OCI-LY1 (cell line): Measurements from ENCODE around the gene MBNL2.

Source experiments
- H2AFZ ChIP-seq: fragments of 200-600 bp; sonication (generic), shearing (Covaris generic); 2 replicates; pipeline ENCODE4 v1.6.0; 2014; ENCODE audit warnings: antibody characterized with exemption, mild to moderate bottlenecking, low read length
- H3F3A ChIP-seq: fragments of 200-600 bp; sonication (generic), shearing (Covaris generic); 2 replicates; pipeline ENCODE4 v1.6.0; 2014; ENCODE audit warnings: mild to moderate bottlenecking, antibody characterized with exemption, low read length, moderate library complexity; ENCODE audit not compliant: insufficient read depth
- H3K27ac ChIP-seq: fragments of 200-600 bp; sonication (generic); 2 replicates; pipeline ENCODE4 v1.5.1; 2014; ENCODE audit warnings: low read length, mixed run types, mild to moderate bottlenecking, low read depth; ENCODE audit not compliant: poor library complexity, severe bottlenecking
- H3K27me3 ChIP-seq: fragments of 200-600 bp; sonication (generic); 2 replicates; pipeline ENCODE4 v1.6.0; 2014; ENCODE audit warnings: antibody characterized with exemption, mild to moderate bottlenecking, low read length, moderate library complexity; ENCODE audit not compliant: insufficient read depth
- H3K36me3 ChIP-seq: fragments of 200-600 bp; sonication (generic); 2 replicates; pipeline ENCODE4 v1.6.1; 2014; ENCODE audit warnings: mild to moderate bottlenecking, antibody characterized with exemption, low read length, moderate library complexity, mixed read lengths; ENCODE audit not compliant: insufficient read depth
- H3K4me1 ChIP-seq: fragments of 200-600 bp; sonication (generic); 2 replicates; pipeline ENCODE4 v1.5.1; 2014; ENCODE audit warnings: mild to moderate bottlenecking, low read length, moderate library complexity; ENCODE audit not compliant: insufficient read depth, severe bottlenecking
- H3K4me2 ChIP-seq: fragments of 200-600 bp; sonication (generic), shearing (Covaris generic); 2 replicates; pipeline ENCODE4 v1.6.1; 2014; ENCODE audit warnings: low read length
- H3K4me3 ChIP-seq: fragments of 200-600 bp; sonication (generic); 2 replicates; pipeline ENCODE4 v1.5.1; 2014; ENCODE audit warnings: low read length, low read depth, mild to moderate bottlenecking, mixed read lengths; ENCODE audit not compliant: poor library complexity, severe bottlenecking
- H3K79me2 ChIP-seq: fragments of 200-600 bp; shearing (Covaris generic); 2 replicates; pipeline ENCODE4 v1.6.1; 2016; ENCODE audit warnings: mixed run types, low read length, mixed read lengths; ENCODE audit not compliant: insufficient read depth
- H3K9ac ChIP-seq: fragments of 200-600 bp; sonication (generic), shearing (Covaris generic); 2 replicates; pipeline ENCODE4 v1.6.1; 2014; ENCODE audit warnings: mild to moderate bottlenecking, low read length, mixed read lengths
- H3K9me2 ChIP-seq: fragments of 200-600 bp; sonication (generic), shearing (Covaris generic); 2 replicates; pipeline ENCODE4 v1.6.1; 2014; ENCODE audit warnings: low read depth, mild to moderate bottlenecking, low read length, mixed read lengths
- H3K9me3 ChIP-seq: fragments of 200-600 bp; shearing (Covaris generic); 2 replicates; pipeline ENCODE4 v1.6.1; 2014; ENCODE audit warnings: low read length, mixed read lengths
- H4K20me1 ChIP-seq: fragments of 200-600 bp; sonication (generic), shearing (Covaris generic); 2 replicates; pipeline ENCODE4 v1.6.0; 2016; ENCODE audit warnings: mild to moderate bottlenecking, low read length; ENCODE audit not compliant: insufficient read depth
- CTCF ChIP-seq: fragments of 200-600 bp; sonication (generic), shearing (Covaris generic); IDR thresholded peaks from 2 replicates; pipeline ENCODE4 v1.5.1; 2017; ENCODE audit warnings: mild to moderate bottlenecking, antibody characterized with exemption, low read length, moderate library complexity, mixed read lengths
- EZH2 ChIP-seq: fragments of 200-600 bp; sonication (generic), shearing (Covaris generic); IDR thresholded peaks from 2 replicates; pipeline ENCODE4 v1.8.0; 2017; ENCODE audit warnings: borderline replicate concordance, mixed run types, mild to moderate bottlenecking, antibody characterized with exemption, low read length, moderate library complexity, mixed read lengths

MBNL2 gene

DNA sequence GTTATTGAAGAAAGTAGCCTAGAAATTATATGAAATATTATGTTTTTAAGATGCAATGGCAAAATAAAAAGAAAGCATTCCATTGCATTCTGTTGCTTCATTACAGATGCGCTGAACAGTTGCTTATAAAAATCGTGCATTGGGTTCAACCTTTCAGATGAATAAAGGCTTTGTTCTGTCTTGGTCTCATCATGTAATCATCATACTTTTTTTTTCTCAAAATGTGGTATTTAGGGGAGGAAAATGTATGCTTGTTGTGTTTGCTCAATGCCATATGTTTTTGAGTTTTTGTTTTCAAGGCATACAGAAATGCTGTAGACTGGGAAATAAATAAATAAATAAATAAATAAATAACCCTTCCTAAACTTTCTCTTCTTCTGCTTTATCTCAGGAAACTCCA is 1.1 kb upstream of the MBNL2 start:
- Histone ChIP-seq H3K4me2 (peak overlapping the region; percentile 81; the same call in 1 of the 2 replicates), H3K4me3 (no peak overlapping the region), H4K20me1 (no peaks in the 10 kb centered on the region), H3K36me3 (no peaks in the 10 kb centered on the region), H3K9me3 (no peaks in the 10 kb centered on the region), H3K27ac (no peak overlapping the region), H3K79me2 (peaks cover 36% of the 10 kb centered on the region), H3K27me3 (no peaks in the 10 kb centered on the region), H3K9ac (no peak overlapping the region), H3F3A (no peaks in the 10 kb centered on the region), H3K4me1 (peaks cover 33% of the 10 kb centered on the region), H2AFZ (peak overlapping the region; percentile 5), H3K9me2 (no peaks in the 10 kb centered on the region)
- no peak for TF ChIP-seq CTCF
- TF ChIP-seq EZH2, result no peak

DNA sequence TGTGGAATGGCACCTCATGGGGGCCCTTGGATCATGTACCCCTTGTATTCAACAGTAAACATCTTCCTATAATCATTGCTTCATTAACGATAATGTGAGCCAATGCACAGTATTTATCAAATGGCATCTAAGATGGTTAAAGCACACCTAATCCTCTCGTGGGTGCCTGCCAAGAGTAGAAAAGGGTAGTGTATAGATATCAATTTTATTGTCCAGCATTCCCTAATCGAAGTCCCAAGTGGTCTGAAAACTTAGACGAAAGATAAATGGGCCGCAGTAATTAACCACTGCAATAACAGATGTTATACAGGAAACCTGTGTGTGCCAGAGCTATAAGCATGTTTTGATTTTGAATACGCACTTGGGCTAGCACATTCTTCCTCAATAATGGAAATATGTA is 667 bp upstream of the MBNL2 start:
- H2AFZ ChIP-seq, result peak overlapping the region; percentile 26
- TF ChIP-seq EZH2 (no peak), CTCF (no peak)

GRCh38 chr13:97223037-97223710 is 1.0 kb downstream of the MBNL2 start:
- no peaks in the 10 kb centered on the region for H3K9me2 ChIP-seq
- peak overlapping the region; percentile 81 for H3K4me2 ChIP-seq
- peak overlapping the region; percentile 4; the same call in 1 of the 2 replicates for H2AFZ ChIP-seq
- H3F3A ChIP-seq, result no peaks in the 10 kb centered on the region
- H3K9ac ChIP-seq, result peak overlapping the region; percentile 68
- peak overlapping the region; percentile 82 for H3K27ac ChIP-seq
- H3K9me3 ChIP-seq, result no peaks in the 10 kb centered on the region
- H3K4me3 ChIP-seq, result peak overlapping the region; percentile 70
- peaks cover 56% of the 10 kb centered on the region for H3K79me2 ChIP-seq
- H3K4me1 ChIP-seq, result peaks cover 50% of the 10 kb centered on the region
- H4K20me1 ChIP-seq, result no peaks in the 10 kb centered on the region
- H3K27me3 ChIP-seq, result no peaks in the 10 kb centered on the region
- no peak for TF ChIP-seq CTCF
- no peaks in the 10 kb centered on the region for H3K36me3 ChIP-seq

More for the DNA sequence above, 667 bp upstream of the MBNL2 start:
- peaks cover 40% of the 10 kb centered on the region for H3K79me2 ChIP-seq
- peak overlapping the region; percentile 81 for H3K4me2 ChIP-seq
- no peaks in the 10 kb centered on the region for H3F3A ChIP-seq
- no peaks in the 10 kb centered on the region for H3K9me3 ChIP-seq
- H3K9me2 ChIP-seq, result no peaks in the 10 kb centered on the region
- H3K27me3 ChIP-seq, result no peaks in the 10 kb centered on the region
- H3K4me1 ChIP-seq, result peaks cover 37% of the 10 kb centered on the region
- H3K9ac ChIP-seq, result peak overlapping the region; percentile 68
- H3K36me3 ChIP-seq, result no peaks in the 10 kb centered on the region
- peak overlapping the region; percentile 70 for H3K4me3 ChIP-seq
- H3K27ac ChIP-seq, result peak overlapping the region; percentile 37
- H4K20me1 ChIP-seq, result no peaks in the 10 kb centered on the region
